ENCODE measurements around the gene ALX3.

DNA sequence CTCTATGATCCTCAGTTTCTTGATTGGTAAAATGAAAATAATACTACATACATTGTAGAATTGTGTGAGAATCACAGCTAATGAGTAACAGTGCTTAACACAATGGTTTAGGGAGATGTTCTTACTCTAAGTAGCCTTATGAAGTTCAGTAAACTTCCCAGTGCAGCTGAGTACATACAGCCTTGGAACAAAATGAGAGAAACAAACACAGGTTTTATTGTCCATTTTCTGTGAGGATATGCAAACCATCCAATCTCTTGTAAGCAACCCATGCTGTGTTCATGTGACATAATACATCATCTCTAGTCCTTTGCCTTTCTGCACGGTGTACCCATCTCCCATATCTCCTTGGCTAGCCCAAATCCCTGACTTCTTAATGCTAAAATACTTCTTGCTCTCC lies 50.7 kb downstream of the ALX3 start:
- TF ChIP-seq, protein P1, sequence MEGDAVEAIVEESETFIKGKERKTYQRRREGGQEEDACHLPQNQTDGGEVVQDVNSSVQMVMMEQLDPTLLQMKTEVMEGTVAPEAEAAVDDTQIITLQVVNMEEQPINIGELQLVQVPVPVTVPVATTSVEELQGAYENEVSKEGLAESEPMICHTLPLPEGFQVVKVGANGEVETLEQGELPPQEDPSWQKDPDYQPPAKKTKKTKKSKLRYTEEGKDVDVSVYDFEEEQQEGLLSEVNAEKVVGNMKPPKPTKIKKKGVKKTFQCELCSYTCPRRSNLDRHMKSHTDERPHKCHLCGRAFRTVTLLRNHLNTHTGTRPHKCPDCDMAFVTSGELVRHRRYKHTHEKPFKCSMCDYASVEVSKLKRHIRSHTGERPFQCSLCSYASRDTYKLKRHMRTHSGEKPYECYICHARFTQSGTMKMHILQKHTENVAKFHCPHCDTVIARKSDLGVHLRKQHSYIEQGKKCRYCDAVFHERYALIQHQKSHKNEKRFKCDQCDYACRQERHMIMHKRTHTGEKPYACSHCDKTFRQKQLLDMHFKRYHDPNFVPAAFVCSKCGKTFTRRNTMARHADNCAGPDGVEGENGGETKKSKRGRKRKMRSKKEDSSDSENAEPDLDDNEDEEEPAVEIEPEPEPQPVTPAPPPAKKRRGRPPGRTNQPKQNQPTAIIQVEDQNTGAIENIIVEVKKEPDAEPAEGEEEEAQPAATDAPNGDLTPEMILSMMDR (IDR thresholded peaks at IDR 0.05; ENCODE audit: insufficient read depth, low read depth, low read length), result no peak
- TF ChIP-seq EZH2 (IDR thresholded peaks at IDR 0.05; ENCODE audit: insufficient read depth, low read length), result no peak

Data from astrocyte (in vitro differentiated cells and primary cell).